Right lobe of liver (tissue), 4 donors: ENCODE results near the gene DNAAF8.

ENCODE experiments used
- POLR2A ChIP-seq: fragments of 450-650 bp; IDR thresholded peaks from one replicate; pipeline ENCODE4 v1.6.1; 2017; ENCODE audit warnings: antibody characterized with exemption, mild to moderate bottlenecking
- TF ChIP-seq, protein P1 (sequence below), 4 donors: fragments of 200-600 bp in 3 of 4; fragments of 450-650 bp in 1 of 4; IDR thresholded peaks; one replicate each; pipeline versions ENCODE4 v1.5.1 to v1.8.0; 2016 to 2022; ENCODE audit warnings: antibody characterized with exemption in 4 of 4, mild to moderate bottlenecking in 2 of 4
- donor health status: DM: no; HTN: no; CAD: no.
- donor health status: DM: no; HTN: no; CAD: no.
- donor health status: DM: no; HTN: yes; CAD: no.

GRCh38 chr16:4688674-4689045 is 45.7 kb upstream of the DNAAF8 start:
- TF ChIP-seq, protein P1, sequence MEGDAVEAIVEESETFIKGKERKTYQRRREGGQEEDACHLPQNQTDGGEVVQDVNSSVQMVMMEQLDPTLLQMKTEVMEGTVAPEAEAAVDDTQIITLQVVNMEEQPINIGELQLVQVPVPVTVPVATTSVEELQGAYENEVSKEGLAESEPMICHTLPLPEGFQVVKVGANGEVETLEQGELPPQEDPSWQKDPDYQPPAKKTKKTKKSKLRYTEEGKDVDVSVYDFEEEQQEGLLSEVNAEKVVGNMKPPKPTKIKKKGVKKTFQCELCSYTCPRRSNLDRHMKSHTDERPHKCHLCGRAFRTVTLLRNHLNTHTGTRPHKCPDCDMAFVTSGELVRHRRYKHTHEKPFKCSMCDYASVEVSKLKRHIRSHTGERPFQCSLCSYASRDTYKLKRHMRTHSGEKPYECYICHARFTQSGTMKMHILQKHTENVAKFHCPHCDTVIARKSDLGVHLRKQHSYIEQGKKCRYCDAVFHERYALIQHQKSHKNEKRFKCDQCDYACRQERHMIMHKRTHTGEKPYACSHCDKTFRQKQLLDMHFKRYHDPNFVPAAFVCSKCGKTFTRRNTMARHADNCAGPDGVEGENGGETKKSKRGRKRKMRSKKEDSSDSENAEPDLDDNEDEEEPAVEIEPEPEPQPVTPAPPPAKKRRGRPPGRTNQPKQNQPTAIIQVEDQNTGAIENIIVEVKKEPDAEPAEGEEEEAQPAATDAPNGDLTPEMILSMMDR (IDR thresholded peaks at IDR 0.05), result no peak
- no peak for TF ChIP-seq POLR2A
